HK-2 (cell line): ENCODE measurements around the gene TADA2B.

Experiments
- DNase-seq: peaks from one replicate; pipeline ENCODE4 v3.0.0-alpha.2; 2018; ENCODE audit not compliant: unreplicated experiment

Gene TADA2B

GRCh38 chr4:7017446-7018048 is 25.6 kb upstream of the TADA2B start:
- DNase-seq = no peak

- DNase-seq = no peak
These were observed 24.9 kb upstream of the TADA2B start for GRCh38 chr4:7018281-7018680.

DNA sequence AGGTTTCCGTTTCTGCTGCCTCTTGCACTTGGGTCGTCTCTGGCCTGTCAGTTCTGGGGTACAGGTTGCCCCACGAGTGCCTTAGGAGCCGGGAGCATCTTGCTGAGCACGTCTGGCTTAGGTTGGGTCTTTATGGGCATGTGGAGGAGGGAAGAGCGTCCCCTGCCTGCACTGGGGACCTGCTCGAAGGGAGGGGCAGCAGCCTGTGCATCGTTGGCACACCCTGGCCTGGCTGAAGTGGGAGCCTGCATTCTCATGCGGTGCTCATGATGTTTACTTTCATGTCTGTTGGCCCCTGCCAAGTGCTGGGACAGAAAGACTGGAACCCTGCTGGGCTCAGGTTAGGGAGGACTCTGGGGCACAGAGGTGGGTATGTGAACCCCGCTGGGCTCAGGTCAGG is 23.8 kb upstream of the TADA2B start:
- DNase-seq = no peak

DNA sequence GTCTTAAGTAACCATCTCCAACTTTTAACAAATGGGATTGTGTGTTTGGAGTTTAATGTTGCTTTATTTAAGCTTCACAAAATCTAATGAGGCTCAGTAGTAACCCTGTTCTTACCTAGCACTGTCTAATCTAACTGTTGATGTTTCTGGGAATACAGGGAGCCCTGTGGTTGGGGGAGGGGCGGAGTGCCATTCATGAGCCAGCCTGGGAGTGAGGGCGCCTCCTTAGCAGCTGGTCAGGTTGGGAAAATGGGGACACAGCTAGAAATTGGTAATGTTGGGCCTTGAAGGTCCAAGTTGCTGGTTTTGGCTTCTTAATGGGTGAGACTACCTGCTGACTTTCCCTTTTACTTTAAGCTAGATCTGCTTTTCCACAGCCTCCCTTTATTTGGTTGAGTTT is 22.9 kb upstream of the TADA2B start:
- no peak for DNase-seq

GRCh38 chr4:7020856-7021255 is 22.3 kb upstream of the TADA2B start:
- no peak for DNase-seq

DNA sequence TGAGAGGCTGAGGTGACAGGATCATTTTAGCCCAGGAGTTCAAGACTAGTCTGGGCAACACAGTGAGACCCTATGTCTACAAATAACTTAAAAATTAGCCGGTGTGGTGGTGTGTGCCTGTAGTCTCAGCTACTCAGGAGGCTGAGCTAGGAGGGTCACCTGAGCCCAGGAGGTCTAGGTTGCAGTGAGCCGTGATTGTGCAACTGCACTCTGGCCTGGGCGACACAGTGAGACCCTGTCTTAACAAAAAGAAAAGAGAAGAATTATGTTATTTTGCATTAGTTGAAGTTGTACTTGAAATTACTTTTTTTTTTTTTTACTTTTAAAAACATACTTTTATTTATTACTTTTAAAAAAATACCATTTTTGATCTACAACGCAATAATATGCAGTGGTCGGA is 21.8 kb upstream of the TADA2B start:
- no peak for DNase-seq

- DNase-seq = peak; percentile 90
These were observed 21.1 kb upstream of the TADA2B start for GRCh38 chr4:7021930-7022664.

DNA sequence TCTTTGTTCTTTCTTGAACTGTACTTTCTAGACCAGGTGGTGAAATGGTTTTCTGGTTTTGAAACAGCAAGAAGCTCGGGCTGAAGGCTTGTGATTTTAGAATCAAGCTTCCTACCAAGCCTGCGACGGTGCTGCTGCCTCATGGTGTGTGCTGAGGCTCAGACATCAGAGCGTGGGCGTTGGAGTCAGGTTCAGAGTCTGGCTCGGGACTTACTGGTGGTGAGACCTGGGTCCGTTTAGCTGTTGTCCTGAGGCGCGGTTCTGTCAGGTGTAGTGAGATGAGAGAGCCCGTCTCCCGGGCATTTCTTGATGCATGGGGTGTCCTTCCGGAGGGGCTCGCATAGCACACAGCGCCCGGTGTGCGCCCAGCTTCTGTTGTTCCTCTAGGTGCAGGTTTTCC is 19.7 kb upstream of the TADA2B start:
- no peak for DNase-seq

GRCh38 chr4:7023901-7024300 is 19.3 kb upstream of the TADA2B start:
- DNase-seq = no peak

DNA sequence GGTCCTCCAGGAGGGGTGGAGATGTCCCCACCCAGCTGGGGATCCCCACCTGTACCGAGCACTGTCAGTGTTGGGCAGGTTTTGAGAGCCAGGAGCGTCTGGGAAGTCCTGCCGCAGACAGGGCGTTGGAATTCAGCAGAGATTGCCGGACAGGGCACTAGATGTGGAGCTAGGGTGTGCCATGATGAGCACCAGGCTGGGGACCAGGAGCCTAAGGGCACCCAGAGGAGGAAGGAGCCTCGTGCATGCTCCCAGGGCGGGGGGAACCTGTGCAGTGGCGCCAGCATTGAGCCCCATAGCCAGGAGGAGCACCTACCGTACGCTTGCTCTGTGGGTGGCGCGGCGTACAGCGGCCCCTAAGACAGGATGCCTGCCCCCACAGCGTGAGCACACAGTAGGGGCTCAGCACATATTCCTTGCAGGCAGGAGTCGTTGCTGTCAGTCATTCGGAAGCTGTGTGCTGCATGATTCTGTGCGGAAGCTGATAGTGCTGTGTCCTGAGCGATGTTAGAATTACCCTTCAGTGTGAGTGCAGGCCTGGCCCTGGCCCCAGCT is 18.8 kb upstream of the TADA2B start:
- no peak for DNase-seq

- DNase-seq = no peak
These were observed 18.1 kb upstream of the TADA2B start for GRCh38 chr4:7025040-7025602.

GRCh38 chr4:7026107-7026506 is 17.1 kb upstream of the TADA2B start:
- no peak for DNase-seq

DNA sequence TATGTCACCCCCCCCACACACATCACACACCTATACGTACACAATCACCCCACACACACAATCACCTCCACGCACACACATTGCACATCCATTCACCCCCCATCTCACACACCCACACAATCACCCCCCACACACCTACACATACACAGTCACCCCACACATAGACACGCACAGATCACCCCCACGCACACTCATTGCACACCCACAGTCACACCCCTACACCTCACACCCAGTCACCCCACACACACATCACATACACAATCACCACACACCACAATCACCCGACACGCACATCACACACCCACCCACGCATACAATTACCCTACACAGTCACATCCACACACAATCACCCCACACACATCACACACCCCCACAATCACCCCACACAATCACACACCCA is 15.9 kb upstream of the TADA2B start:
- DNase-seq = no peak

GRCh38 chr4:7027913-7028312 is 15.3 kb upstream of the TADA2B start:
- no peak for DNase-seq

DNA sequence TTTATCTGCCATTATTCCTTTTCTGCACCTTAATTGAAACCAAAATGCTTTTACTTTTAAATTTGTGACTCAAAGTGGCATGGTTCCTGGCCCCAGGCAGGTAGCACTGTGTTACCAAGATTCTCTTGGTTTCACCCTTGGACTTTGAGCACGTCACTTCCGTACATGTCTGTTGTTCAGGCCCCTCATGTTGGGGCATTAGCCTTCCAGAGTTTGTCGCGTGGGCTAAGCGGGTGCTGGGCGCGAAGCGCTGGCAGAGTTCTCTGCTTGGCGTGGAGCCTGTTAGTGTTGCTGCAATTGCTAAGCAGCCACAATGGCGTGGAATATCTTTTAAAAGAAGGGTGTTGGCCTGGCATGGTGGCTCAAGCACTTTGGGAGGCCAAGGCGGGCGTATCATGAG is 14.0 kb upstream of the TADA2B start:
- DNase-seq = no peak

GRCh38 chr4:7029921-7030320 is 13.3 kb upstream of the TADA2B start:
- no peak for DNase-seq

DNA sequence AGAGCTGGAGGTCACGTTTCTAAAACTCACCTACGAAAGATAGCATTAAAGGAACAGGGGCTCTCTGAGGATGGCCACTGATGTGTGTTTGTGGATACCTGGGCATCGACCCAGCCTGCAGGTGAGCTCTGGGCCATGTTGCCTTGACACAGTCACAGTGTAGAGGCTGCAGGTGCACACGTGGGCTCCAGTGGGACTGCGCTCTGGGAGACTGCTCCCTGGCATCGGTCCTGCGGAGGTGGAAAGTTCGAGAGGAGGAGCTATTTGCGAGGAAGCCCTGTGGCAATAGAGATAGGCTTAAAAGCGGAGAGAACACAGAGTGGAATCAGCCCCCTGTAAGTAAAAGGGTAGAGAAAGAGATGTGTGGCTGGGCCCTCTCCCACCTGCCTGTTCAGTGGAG is 12.3 kb upstream of the TADA2B start:
- no peak for DNase-seq

DNA sequence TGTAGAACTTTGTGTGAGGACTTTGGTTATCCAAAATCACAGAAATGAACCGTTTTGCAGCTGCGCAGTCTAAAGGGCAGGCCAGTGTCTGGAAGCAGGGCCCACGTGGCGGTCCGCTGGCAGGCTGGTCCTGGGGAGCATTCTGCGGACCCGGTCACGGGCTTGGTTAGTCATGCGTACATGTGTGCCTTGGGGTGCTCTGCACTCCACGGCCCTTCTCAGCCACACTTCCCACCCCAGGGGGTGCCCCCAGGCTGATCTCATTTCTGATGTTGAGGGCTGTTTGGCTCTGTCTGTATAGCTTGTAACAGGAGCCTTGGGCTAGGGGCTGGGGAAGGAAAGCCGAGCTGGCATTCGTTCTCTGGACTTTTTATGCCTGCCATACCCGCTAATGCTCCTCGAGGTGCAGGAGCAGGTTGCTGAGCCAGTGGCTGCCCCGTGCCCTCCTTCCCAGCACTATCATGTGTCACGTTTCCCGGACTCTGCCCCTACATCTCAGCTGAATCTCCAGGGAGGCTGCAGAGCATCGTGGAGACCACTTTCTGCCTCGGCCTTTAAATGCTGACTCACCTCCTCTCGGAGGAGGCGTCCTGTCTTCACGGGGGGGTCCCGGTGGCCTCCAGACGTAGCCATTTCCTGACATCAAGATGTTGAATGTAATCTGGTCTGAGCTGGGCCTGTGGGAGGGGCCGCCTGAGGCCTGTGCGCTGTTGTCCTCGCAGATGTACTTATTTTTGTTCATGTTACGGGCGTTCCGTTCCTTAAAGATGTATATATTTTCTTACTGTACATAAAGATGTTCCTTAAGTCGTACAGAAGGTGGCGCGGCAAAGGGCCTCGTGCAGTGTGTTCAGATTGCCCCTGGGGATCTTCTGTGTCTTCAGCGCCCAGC is 11.4 kb upstream of the TADA2B start:
- DNase-seq = no peak

DNA sequence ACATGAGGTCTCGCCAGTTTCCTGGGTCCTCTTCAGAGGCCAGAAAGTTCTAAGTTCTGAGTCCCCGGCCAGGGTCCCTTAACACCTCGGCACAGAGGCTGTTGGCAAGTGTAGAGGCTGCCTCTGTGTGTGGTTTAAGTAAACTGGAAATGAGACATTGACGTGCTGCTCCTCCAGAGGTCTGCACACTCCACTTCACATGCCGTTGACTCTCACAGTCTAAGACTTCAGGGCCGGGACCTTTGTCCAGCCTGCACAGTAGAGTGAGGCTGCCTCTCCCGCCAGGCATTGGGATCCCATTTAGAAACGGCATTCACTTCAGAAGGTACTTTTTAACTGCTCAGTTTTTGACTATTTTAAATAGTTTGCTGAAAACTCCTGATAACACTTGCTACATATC is 10.6 kb upstream of the TADA2B start:
- no peak for DNase-seq

- peak; percentile 45 for DNase-seq
These were observed 8.7 kb upstream of the TADA2B start for GRCh38 chr4:7034262-7035081.

- no peak for DNase-seq
These were observed 5.7 kb upstream of the TADA2B start for GRCh38 chr4:7037425-7037824.
